Mesenchymal stem cell (in vitro differentiated cells and primary cell): ENCODE data around the gene TRPM2.

Experiments
- DNase-seq: peaks from one replicate; pipeline ENCODE4 v3.0.0-alpha.2; 2013
- H2AFZ ChIP-seq: one replicate; pipeline ENCODE4 v1.6.1; 2013; ENCODE audit warnings: low read depth, mild to moderate bottlenecking, control low read depth, inconsistent platforms, low read length, moderate library complexity
- H2AK5ac ChIP-seq: 2 replicates; pipeline ENCODE4 v1.6.1; 2013; ENCODE audit warnings: low read length, moderate library complexity, mild to moderate bottlenecking, inconsistent platforms; ENCODE audit not compliant: severe bottlenecking
- H2BK120ac ChIP-seq: one replicate; pipeline ENCODE4 v1.6.1; 2013; ENCODE audit warnings: low read depth, mild to moderate bottlenecking, inconsistent platforms, low read length, moderate library complexity
- H2BK12ac ChIP-seq, 2 experiments: one replicate each; pipeline ENCODE4 v1.6.1; 2013; ENCODE audit warnings: inconsistent platforms in 2 of 2, low read length in 2 of 2, mild to moderate bottlenecking in 2 of 2, moderate library complexity in 2 of 2, control low read depth in 1 of 2
- H2BK15ac ChIP-seq: one replicate; pipeline ENCODE4 v1.6.1; 2013; ENCODE audit warnings: mild to moderate bottlenecking, low read depth, inconsistent platforms; ENCODE audit not compliant: poor library complexity, severe bottlenecking
- H2BK5ac ChIP-seq: 2 replicates; pipeline ENCODE4 v1.6.1; 2013; ENCODE audit warnings: low read depth, mild to moderate bottlenecking, low read length, control low read depth, inconsistent platforms; ENCODE audit not compliant: poor library complexity, severe bottlenecking
- H3K14ac ChIP-seq, 2 experiments: one replicate each; pipeline ENCODE4 v1.6.1; 2013; ENCODE audit warnings: inconsistent platforms in 2 of 2, low read length in 2 of 2, control low read depth in 1 of 2, mild to moderate bottlenecking in 1 of 2, moderate library complexity in 1 of 2
- H3K18ac ChIP-seq, 2 experiments: one replicate each; pipeline ENCODE4 v1.6.1; 2013; ENCODE audit warnings: inconsistent platforms in 2 of 2, low read length in 2 of 2, control low read depth in 1 of 2, low read depth in 1 of 2, mild to moderate bottlenecking in 1 of 2
- H3K23ac ChIP-seq, 2 experiments: one replicate each; pipeline ENCODE4 v1.6.1; 2013; ENCODE audit warnings: inconsistent platforms in 2 of 2, low read length in 2 of 2, mild to moderate bottlenecking in 2 of 2, moderate library complexity in 2 of 2, control low read depth in 1 of 2
- H3K27ac ChIP-seq: 2 replicates; pipeline ENCODE4 v1.5.1; 2013; ENCODE audit warnings: mild to moderate bottlenecking, moderate library complexity, low read length, control low read depth, inconsistent platforms; ENCODE audit not compliant: poor library complexity, severe bottlenecking
- H3K27me3 ChIP-seq, 2 experiments: 2 replicates each; pipeline versions ENCODE4 v1.6.1 to v1.7.0; 2013; ENCODE audit warnings: low read length in 2 of 2, mild to moderate bottlenecking in 2 of 2, moderate library complexity in 2 of 2, control low read depth in 1 of 2, inconsistent platforms in 1 of 2; ENCODE audit not compliant: control insufficient read depth in 1 of 2, insufficient read depth in 1 of 2
- H3K36me3 ChIP-seq, 2 experiments: 2 replicates each; pipeline versions ENCODE4 v1.6.1 to v1.7.0; 2013; ENCODE audit warnings: low read length in 2 of 2, control low read depth in 1 of 2, inconsistent platforms in 1 of 2, low read depth in 1 of 2, mild to moderate bottlenecking in 1 of 2; ENCODE audit not compliant: insufficient read depth in 2 of 2, control insufficient read depth in 1 of 2
- H3K4ac ChIP-seq, 2 experiments: one replicate each; pipeline ENCODE4 v1.6.1; 2013; ENCODE audit warnings: inconsistent platforms in 2 of 2, low read length in 2 of 2, mild to moderate bottlenecking in 2 of 2, moderate library complexity in 2 of 2, control low read depth in 1 of 2, low read depth in 1 of 2
- H3K4me1 ChIP-seq: 2 replicates; pipeline ENCODE4 v1.6.1; 2013; ENCODE audit warnings: low read depth, low read length, control low read depth; ENCODE audit not compliant: control insufficient read depth, insufficient read depth
- H3K4me2 ChIP-seq: 2 replicates; pipeline ENCODE4 v1.6.1; 2013; ENCODE audit warnings: low read length, mild to moderate bottlenecking, inconsistent platforms; ENCODE audit not compliant: poor library complexity, severe bottlenecking
- H3K4me3 ChIP-seq, 2 experiments: 2 replicates each; pipeline versions ENCODE4 v1.5.1 to v1.7.0; 2013; ENCODE audit warnings: low read length in 2 of 2, mild to moderate bottlenecking in 2 of 2, control low read depth in 1 of 2, low read depth in 1 of 2; ENCODE audit not compliant: insufficient read depth in 1 of 2
- H3K79me1 ChIP-seq: replicated peaks from 2 replicates; pipeline ENCODE4 v1.6.1; 2013; ENCODE audit warnings: mild to moderate bottlenecking, control low read depth, low read length, inconsistent platforms; ENCODE audit not compliant: poor library complexity, severe bottlenecking
- H3K9ac ChIP-seq: 2 replicates; pipeline ENCODE4 v1.7.0; 2013; ENCODE audit warnings: mild to moderate bottlenecking, low read length, moderate library complexity
- H3K9me3 ChIP-seq: 2 replicates; pipeline ENCODE4 v1.7.0; 2013; ENCODE audit warnings: mild to moderate bottlenecking, low read length; ENCODE audit not compliant: control insufficient read depth
- H4K8ac ChIP-seq: one replicate; pipeline ENCODE4 v1.6.1; 2013; ENCODE audit warnings: inconsistent platforms, mild to moderate bottlenecking, low read length, moderate library complexity
- H4K91ac ChIP-seq: one replicate; pipeline ENCODE4 v1.6.1; 2013; ENCODE audit warnings: mild to moderate bottlenecking, low read length, inconsistent platforms
- WGBS: methylation state at CpG from one replicate; pipeline ENCODE4 v1.1.7; 2013; ENCODE audit warnings: mixed read lengths; 5-methylcytosine and 5-hydroxymethylcytosine counted together

The TRPM2 gene

GRCh38 chr21:44313451-44313850 is 40.0 kb upstream of the TRPM2 start:
- Histone ChIP-seq H3K9me3 (no peaks in the 10 kb centered on the region), H3K27ac (no peak overlapping the region), H3K27me3 (no peaks in the 10 kb centered on the region), H3K23ac (no peak overlapping the region), H3K4me2 (no peak overlapping the region), H2BK15ac (no peak overlapping the region), H3K79me1 (peaks cover 12% of the 10 kb centered on the region), H3K4me1 (no peaks in the 10 kb centered on the region), H4K91ac (no peak overlapping the region), H2AK5ac (no peak overlapping the region), H3K9ac (no peak overlapping the region), H2BK12ac (no peak overlapping the region), H3K4me3 (no peak overlapping the region), H3K14ac (no peak overlapping the region), H3K36me3 (peaks cover 58 to 99% of the 10 kb centered on the region in 2 experiments), H4K8ac (no peak overlapping the region), H3K18ac (no peak overlapping the region), H2AFZ (no peak overlapping the region), H3K4ac (no peak overlapping the region), H2BK120ac (no peak overlapping the region), H2BK5ac (no peak overlapping the region)
- WGBS, result 96% methylated on average over 13 of the region's 13 CpGs
- DNase-seq, result no peak

GRCh38 chr21:44314128-44314527 is 39.3 kb upstream of the TRPM2 start:
- H4K8ac ChIP-seq, result no peak overlapping the region
- H3K4me3 ChIP-seq, result no peak overlapping the region
- peaks cover 58 to 100% of the 10 kb centered on the region in 2 experiments for H3K36me3 ChIP-seq
- no peak overlapping the region for H2BK120ac ChIP-seq
- H4K91ac ChIP-seq, result no peak overlapping the region
- no peak overlapping the region for H2BK15ac ChIP-seq
- H3K4me2 ChIP-seq, result no peak overlapping the region
- H2BK5ac ChIP-seq, result no peak overlapping the region
- no peak overlapping the region for H2AK5ac ChIP-seq
- no peaks in the 10 kb centered on the region for H3K9me3 ChIP-seq
- H3K23ac ChIP-seq, result no peak overlapping the region
- H3K18ac ChIP-seq, result no peak overlapping the region
- H3K9ac ChIP-seq, result no peak overlapping the region
- no peaks in the 10 kb centered on the region for H3K27me3 ChIP-seq
- 94% methylated on average over 15 of the region's 15 CpGs for WGBS
- no peak overlapping the region for H3K27ac ChIP-seq
- no peak overlapping the region for H2AFZ ChIP-seq
- no peak overlapping the region for H3K14ac ChIP-seq
- no peak for DNase-seq
- H3K4ac ChIP-seq, result no peak overlapping the region
- no peaks in the 10 kb centered on the region for H3K4me1 ChIP-seq
- H2BK12ac ChIP-seq, result no peak overlapping the region
- peaks cover 9% of the 10 kb centered on the region for H3K79me1 ChIP-seq

- Histone ChIP-seq H4K91ac (no peak overlapping the region), H3K4me1 (no peaks in the 10 kb centered on the region), H4K8ac (no peak overlapping the region), H3K4me3 (no peak overlapping the region), H3K18ac (no peak overlapping the region), H3K4ac (no peak overlapping the region), H2BK120ac (no peak overlapping the region), H2AFZ (no peak overlapping the region), H3K23ac (no peak overlapping the region), H3K36me3 (peaks cover 60 to 100% of the 10 kb centered on the region in 2 experiments), H3K9ac (no peak overlapping the region), H3K79me1 (peaks cover 8% of the 10 kb centered on the region), H3K9me3 (no peaks in the 10 kb centered on the region), H2AK5ac (no peak overlapping the region), H2BK12ac (no peak overlapping the region), H3K14ac (no peak overlapping the region), H2BK15ac (no peak overlapping the region), H3K27ac (no peak overlapping the region), H3K4me2 (no peak overlapping the region), H2BK5ac (no peak overlapping the region), H3K27me3 (no peaks in the 10 kb centered on the region)
- DNase-seq, result no peak
- WGBS, result 94% methylated on average over 11 of the region's 11 CpGs
Measured at GRCh38 chr21:44314561-44314960, 38.9 kb upstream of the TRPM2 start.

- H3K9ac ChIP-seq, result no peak overlapping the region
- H3K27me3 ChIP-seq, result no peaks in the 10 kb centered on the region
- no peak overlapping the region for H3K23ac ChIP-seq
- H3K18ac ChIP-seq, result no peak overlapping the region
- no peak overlapping the region for H2BK15ac ChIP-seq
- no peak overlapping the region for H3K27ac ChIP-seq
- H2BK5ac ChIP-seq, result no peak overlapping the region
- peaks cover 65 to 98% of the 10 kb centered on the region in 2 experiments for H3K36me3 ChIP-seq
- peaks cover 4% of the 10 kb centered on the region for H3K79me1 ChIP-seq
- 97% methylated on average over 13 of the region's 16 CpGs for WGBS
- no peaks in the 10 kb centered on the region for H3K4me1 ChIP-seq
- no peaks in the 10 kb centered on the region for H3K9me3 ChIP-seq
- H2AK5ac ChIP-seq, result no peak overlapping the region
- no peak overlapping the region for H3K4me3 ChIP-seq
- no peak overlapping the region for H2AFZ ChIP-seq
- no peak overlapping the region for H2BK12ac ChIP-seq
- no peak overlapping the region for H2BK120ac ChIP-seq
- no peak overlapping the region for H3K14ac ChIP-seq
- H4K91ac ChIP-seq, result no peak overlapping the region
- no peak overlapping the region for H3K4me2 ChIP-seq
- H3K4ac ChIP-seq, result no peak overlapping the region
- H4K8ac ChIP-seq, result no peak overlapping the region
- DNase-seq, result no peak
Measured at GRCh38 chr21:44315691-44316203, 37.7 kb upstream of the TRPM2 start.
